DOHH2 (cell line): ENCODE data around the gene BARX1.
"Not testable (repeated sequence)": the region's sequence is repeated elsewhere in the genome, so short reads cannot be mapped to it uniquely, and the experiment has no call there.

Source experiments
- H3F3A ChIP-seq: fragments of 200-600 bp; sonication (generic), shearing (Covaris generic); 2 replicates; pipeline ENCODE4 v1.6.0; 2016; ENCODE audit warnings: antibody characterized with exemption, mild to moderate bottlenecking; ENCODE audit not compliant: control insufficient read depth, insufficient read depth
- H3K27ac ChIP-seq: fragments of 200-600 bp; sonication (generic); 2 replicates; pipeline ENCODE4 v1.5.1; 2014; ENCODE audit warnings: low read depth, mild to moderate bottlenecking, low read length, moderate library complexity
- H3K27me3 ChIP-seq: fragments of 200-600 bp; sonication (generic); 2 replicates; pipeline ENCODE4 v1.6.1; 2014; ENCODE audit warnings: mild to moderate bottlenecking, low read length, mixed read lengths; ENCODE audit not compliant: control insufficient read depth
- H3K36me3 ChIP-seq: fragments of 200-600 bp; sonication (generic); 2 replicates; pipeline ENCODE4 v1.6.1; 2014; ENCODE audit warnings: mild to moderate bottlenecking, low read length, moderate library complexity, mixed read lengths; ENCODE audit not compliant: control insufficient read depth
- H3K4me1 ChIP-seq: fragments of 200-600 bp; sonication (generic); 2 replicates; pipeline ENCODE4 v1.6.1; 2014; ENCODE audit warnings: mild to moderate bottlenecking, low read length, mixed read lengths; ENCODE audit not compliant: control insufficient read depth
- H3K4me2 ChIP-seq: fragments of 200-600 bp; sonication (generic); 2 replicates; pipeline ENCODE4 v1.6.0; 2014; ENCODE audit warnings: mild to moderate bottlenecking, low read length, moderate library complexity
- H3K4me3 ChIP-seq: fragments of 200-600 bp; sonication (generic); 2 replicates; pipeline ENCODE4 v1.5.1; 2014; ENCODE audit warnings: mild to moderate bottlenecking, low read length, mixed read lengths
- H3K79me2 ChIP-seq: fragments of 200-600 bp; sonication (generic); 2 replicates; pipeline ENCODE4 v1.6.1; 2014; ENCODE audit warnings: mild to moderate bottlenecking, low read length, mixed read lengths; ENCODE audit not compliant: control insufficient read depth
- H3K9me2 ChIP-seq: fragments of 200-600 bp; sonication (generic); replicated peaks from 2 replicates; pipeline ENCODE4 v1.6.1; 2014; ENCODE audit warnings: mild to moderate bottlenecking, low read length, mixed read lengths; ENCODE audit not compliant: control insufficient read depth
- H3K9me3 ChIP-seq: fragments of 200-600 bp; sonication (generic); 2 replicates; pipeline ENCODE4 v1.6.1; 2014; ENCODE audit warnings: antibody characterized with exemption, low read length, mixed read lengths; ENCODE audit not compliant: control insufficient read depth, insufficient read depth
- H4K20me1 ChIP-seq: fragments of 200-600 bp; sonication (generic); 2 replicates; pipeline ENCODE4 v1.6.0; 2014; ENCODE audit warnings: low read depth, mild to moderate bottlenecking, antibody characterized with exemption, low read length, moderate library complexity; ENCODE audit not compliant: control insufficient read depth, insufficient read depth
- EZH2phosphoT487 ChIP-seq: fragments of 200-600 bp; sonication (generic); IDR thresholded peaks from 2 replicates; pipeline ENCODE4 v1.6.1; 2017; ENCODE audit warnings: borderline replicate concordance, mild to moderate bottlenecking, antibody characterized with exemption, low read length, moderate library complexity, mixed read lengths
- TF ChIP-seq, protein P1 (sequence below): fragments of 200-600 bp; sonication (generic); IDR thresholded peaks from one replicate; pipeline ENCODE4 v1.5.1; 2014; ENCODE audit warnings: antibody characterized with exemption, mild to moderate bottlenecking, low read depth, low read length; ENCODE audit not compliant: poor library complexity, severe bottlenecking

BARX1 gene

GRCh38 chr9:93964685-93965084 lies 9.5 kb upstream of the BARX1 start:
- TF ChIP-seq, protein P1, sequence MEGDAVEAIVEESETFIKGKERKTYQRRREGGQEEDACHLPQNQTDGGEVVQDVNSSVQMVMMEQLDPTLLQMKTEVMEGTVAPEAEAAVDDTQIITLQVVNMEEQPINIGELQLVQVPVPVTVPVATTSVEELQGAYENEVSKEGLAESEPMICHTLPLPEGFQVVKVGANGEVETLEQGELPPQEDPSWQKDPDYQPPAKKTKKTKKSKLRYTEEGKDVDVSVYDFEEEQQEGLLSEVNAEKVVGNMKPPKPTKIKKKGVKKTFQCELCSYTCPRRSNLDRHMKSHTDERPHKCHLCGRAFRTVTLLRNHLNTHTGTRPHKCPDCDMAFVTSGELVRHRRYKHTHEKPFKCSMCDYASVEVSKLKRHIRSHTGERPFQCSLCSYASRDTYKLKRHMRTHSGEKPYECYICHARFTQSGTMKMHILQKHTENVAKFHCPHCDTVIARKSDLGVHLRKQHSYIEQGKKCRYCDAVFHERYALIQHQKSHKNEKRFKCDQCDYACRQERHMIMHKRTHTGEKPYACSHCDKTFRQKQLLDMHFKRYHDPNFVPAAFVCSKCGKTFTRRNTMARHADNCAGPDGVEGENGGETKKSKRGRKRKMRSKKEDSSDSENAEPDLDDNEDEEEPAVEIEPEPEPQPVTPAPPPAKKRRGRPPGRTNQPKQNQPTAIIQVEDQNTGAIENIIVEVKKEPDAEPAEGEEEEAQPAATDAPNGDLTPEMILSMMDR, result no peak
- no peak for TF ChIP-seq EZH2phosphoT487

DNA sequence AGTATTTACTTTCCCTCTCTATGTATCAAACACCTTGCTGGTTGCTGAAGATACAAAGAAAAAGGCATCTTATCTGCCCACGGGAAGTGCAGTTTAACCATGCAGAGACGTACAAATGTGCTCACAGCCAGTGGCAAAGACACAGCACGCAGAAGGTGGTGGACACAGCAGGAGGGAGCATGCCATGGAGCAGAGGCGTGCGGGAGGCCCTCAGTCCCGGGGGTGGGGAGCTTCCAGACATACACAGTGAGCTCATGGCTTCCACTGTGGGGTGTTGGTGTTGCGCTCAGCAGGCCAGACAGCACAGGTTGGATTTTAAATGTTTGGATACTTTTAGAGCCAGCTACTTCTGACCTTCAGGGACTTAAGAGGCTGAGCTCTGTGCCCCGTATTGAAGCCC lies 8.8 kb upstream of the BARX1 start:
- H3K4me1 ChIP-seq, result peaks cover 6% of the 10 kb centered on the region
- H3F3A ChIP-seq, result no peaks in the 10 kb centered on the region
- peaks cover 21% of the 10 kb centered on the region for H3K27me3 ChIP-seq
- H4K20me1 ChIP-seq, result no peaks in the 10 kb centered on the region
- TF ChIP-seq, protein P1, result no peak
- H3K27ac ChIP-seq, result no peak overlapping the region
- H3K4me2 ChIP-seq, result no peak overlapping the region
- no peaks in the 10 kb centered on the region for H3K79me2 ChIP-seq
- H3K9me2 ChIP-seq, result no peaks in the 10 kb centered on the region
- no peak overlapping the region for H3K4me3 ChIP-seq
- no peaks in the 10 kb centered on the region for H3K9me3 ChIP-seq
- no peaks in the 10 kb centered on the region for H3K36me3 ChIP-seq

More at GRCh38 chr9:93964685-93965084, 9.5 kb upstream of the BARX1 start:
- Histone ChIP-seq H3K4me1 (peaks cover under 1% of the 10 kb centered on the region; the same call in 1 of the 2 replicates), H3F3A (no peaks in the 10 kb centered on the region), H3K9me3 (no peaks in the 10 kb centered on the region), H3K4me2 (no peak overlapping the region), H4K20me1 (no peaks in the 10 kb centered on the region), H3K36me3 (no peaks in the 10 kb centered on the region), H3K27me3 (peaks cover 13% of the 10 kb centered on the region), H3K9me2 (no peaks in the 10 kb centered on the region), H3K79me2 (no peaks in the 10 kb centered on the region), H3K4me3 (no peak overlapping the region), H3K27ac (no peak overlapping the region)

- not testable (repeated sequence) for H4K20me1 ChIP-seq, H3K36me3 ChIP-seq, H3K4me3 ChIP-seq, H3F3A ChIP-seq, H3K79me2 ChIP-seq, H3K27ac ChIP-seq, H3K9me2 ChIP-seq, H3K9me3 ChIP-seq, H3K4me2 ChIP-seq
- Histone ChIP-seq H3K4me1 (peaks cover 11% of the 10 kb centered on the region), H3K27me3 (peaks cover 25% of the 10 kb centered on the region)
Measured at GRCh38 chr9:93963489-93963888, 8.3 kb upstream of the BARX1 start.

DNA sequence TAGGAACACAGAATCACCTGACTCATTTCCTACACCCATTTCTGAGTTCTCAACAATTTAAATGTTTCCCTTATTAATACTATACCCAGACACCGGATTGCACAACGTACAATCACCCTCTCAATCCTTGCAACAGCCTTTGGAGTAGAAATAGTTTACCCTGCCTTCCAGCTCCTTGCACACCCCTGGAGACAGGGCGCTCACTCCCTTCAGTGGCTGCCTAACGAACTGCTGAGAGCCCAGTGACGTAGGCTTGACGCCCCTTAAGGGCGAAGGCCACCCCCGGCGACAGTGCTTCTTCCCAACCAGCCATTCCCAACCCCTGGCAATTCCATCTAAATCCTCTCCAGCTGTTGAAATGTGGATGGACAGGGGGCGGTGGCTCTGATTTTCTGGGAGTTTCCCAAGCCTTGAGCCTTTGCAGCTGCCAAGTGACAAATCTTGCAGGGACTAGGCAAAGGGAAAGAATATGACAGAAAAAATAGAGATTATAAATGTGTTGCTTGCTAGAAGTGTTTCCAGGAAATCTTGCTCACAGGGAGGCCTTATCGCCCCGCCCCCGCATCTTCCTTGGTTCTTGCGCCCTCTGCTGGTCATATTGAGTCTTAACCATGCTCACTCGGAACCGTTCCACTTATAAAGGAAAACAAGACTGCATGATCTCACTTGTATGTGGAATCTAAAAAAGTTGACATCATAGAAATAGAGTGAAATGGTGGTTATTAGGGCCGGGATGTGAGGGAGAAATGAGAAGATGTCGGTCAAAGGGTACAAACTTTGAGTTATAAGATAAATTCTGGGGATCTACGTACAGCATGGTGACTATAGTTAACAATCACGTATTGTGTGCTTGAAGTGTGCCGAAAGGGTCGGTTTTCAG lies 7.6 kb upstream of the BARX1 start:
- H3K79me2 ChIP-seq, result no peaks in the 10 kb centered on the region
- no peak overlapping the region for H3K4me3 ChIP-seq
- peaks cover 32% of the 10 kb centered on the region for H3K27me3 ChIP-seq

More for the DNA sequence above, 7.6 kb upstream of the BARX1 start:
- H4K20me1 ChIP-seq, result no peaks in the 10 kb centered on the region
- peaks cover 15% of the 10 kb centered on the region for H3K4me1 ChIP-seq
- no peaks in the 10 kb centered on the region for H3K9me2 ChIP-seq
- no peak overlapping the region for H3K4me2 ChIP-seq
- no peaks in the 10 kb centered on the region for H3F3A ChIP-seq
- H3K9me3 ChIP-seq, result no peaks in the 10 kb centered on the region
- H3K27ac ChIP-seq, result no peak overlapping the region
- H3K36me3 ChIP-seq, result no peaks in the 10 kb centered on the region
- TF ChIP-seq, protein P1, result peak; percentile 84
- TF ChIP-seq EZH2phosphoT487, result no peak
